ENCODE measurements around the gene DBN1. TPM values are rescaled to one million over a fixed set of nuclear protein-coding genes. Genes with fewer than 3 reads are reported as not detected.

DBN1 gene
- total RNA-seq, 1 donor from 2014 or later, result 269 TPM

DNA sequence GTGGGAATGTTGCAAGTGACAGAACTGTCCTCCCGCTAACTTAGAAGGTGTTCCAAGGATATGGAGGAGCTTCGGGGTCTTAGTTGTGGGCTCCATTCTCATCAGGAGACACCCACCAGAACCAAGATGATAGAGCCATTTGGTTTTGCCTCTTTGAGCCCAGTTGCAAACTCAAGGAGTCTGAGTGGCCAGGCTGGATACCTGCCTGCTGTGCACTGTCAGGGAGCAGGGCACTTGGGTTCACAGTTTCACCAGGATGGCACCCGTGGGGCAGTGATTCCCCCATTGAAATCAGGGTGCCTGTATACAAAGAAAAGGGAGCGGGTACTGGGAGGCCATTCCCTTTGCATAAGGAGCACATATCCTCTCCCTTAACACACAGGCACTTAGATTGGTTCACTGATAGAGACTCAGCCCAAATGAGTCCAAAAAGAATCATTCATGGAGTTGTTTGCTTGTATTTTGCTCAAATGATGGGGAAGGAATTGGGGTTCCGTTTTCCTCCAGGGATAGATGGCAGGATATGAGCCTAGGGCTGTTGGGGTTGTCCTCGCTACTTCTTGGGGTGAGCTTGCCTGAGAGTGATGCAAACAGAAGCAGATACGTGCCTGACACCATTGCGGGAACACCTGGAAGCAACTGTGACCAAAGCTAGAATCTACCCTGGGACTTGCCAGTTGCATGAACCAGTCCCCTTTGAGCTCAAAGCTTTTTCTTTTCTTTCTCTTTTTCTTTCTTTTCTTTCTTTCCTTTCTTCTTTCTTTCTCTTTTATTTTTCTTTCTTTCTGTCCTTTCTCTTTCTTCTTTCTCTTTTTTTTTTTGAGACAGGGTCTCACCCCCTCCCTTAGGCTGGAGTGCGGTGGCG is 28.1 kb downstream of the DBN1 start:
- peaks cover 24% of the 10 kb centered on the region for H3K4me1 Mint-ChIP-seq (ENCODE audit: unreplicated experiment)
- H3K27ac Mint-ChIP-seq, result peak overlapping the region; percentile 84
- H3K27me3 Mint-ChIP-seq, result peaks cover 27% of the 10 kb centered on the region
- TF ChIP-seq, protein P1, sequence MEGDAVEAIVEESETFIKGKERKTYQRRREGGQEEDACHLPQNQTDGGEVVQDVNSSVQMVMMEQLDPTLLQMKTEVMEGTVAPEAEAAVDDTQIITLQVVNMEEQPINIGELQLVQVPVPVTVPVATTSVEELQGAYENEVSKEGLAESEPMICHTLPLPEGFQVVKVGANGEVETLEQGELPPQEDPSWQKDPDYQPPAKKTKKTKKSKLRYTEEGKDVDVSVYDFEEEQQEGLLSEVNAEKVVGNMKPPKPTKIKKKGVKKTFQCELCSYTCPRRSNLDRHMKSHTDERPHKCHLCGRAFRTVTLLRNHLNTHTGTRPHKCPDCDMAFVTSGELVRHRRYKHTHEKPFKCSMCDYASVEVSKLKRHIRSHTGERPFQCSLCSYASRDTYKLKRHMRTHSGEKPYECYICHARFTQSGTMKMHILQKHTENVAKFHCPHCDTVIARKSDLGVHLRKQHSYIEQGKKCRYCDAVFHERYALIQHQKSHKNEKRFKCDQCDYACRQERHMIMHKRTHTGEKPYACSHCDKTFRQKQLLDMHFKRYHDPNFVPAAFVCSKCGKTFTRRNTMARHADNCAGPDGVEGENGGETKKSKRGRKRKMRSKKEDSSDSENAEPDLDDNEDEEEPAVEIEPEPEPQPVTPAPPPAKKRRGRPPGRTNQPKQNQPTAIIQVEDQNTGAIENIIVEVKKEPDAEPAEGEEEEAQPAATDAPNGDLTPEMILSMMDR (conservative IDR thresholded peaks at IDR 0.05), result no peak
- H3K4me3 Mint-ChIP-seq, result peak overlapping the region; percentile 83
- H3K9me3 Mint-ChIP-seq, result no peaks in the 10 kb centered on the region
- no peak for DNase-seq (ENCODE audit: extremely low spot score, unreplicated experiment)
- no peaks in the 10 kb centered on the region for H3K36me3 Mint-ChIP-seq

GRCh38 chr5:177444106-177445051 is 29.1 kb downstream of the DBN1 start:
- no peak for DNase-seq (ENCODE audit: extremely low spot score, unreplicated experiment)
- Mint-ChIP-seq H3K9me3 (no peaks in the 10 kb centered on the region), H3K27me3 (peaks cover 27% of the 10 kb centered on the region), H3K4me1 (ENCODE audit: unreplicated experiment) (peaks cover 24% of the 10 kb centered on the region), H3K4me3 (peak overlapping the region; percentile 83), H3K36me3 (peaks cover 7% of the 10 kb centered on the region), H3K27ac (peak overlapping the region; percentile 84)
- TF ChIP-seq, protein P1 (conservative IDR thresholded peaks at IDR 0.05), result no peak

- TF ChIP-seq, protein P1 (conservative IDR thresholded peaks at IDR 0.05), result no peak
- Mint-ChIP-seq H3K27ac (peak overlapping the region; percentile 39), H3K36me3 (peaks cover 11% of the 10 kb centered on the region), H3K4me1 (ENCODE audit: unreplicated experiment) (peaks cover 19% of the 10 kb centered on the region), H3K9me3 (no peaks in the 10 kb centered on the region), H3K4me3 (no peak overlapping the region), H3K27me3 (peaks cover 22% of the 10 kb centered on the region)
- DNase-seq (ENCODE audit: extremely low spot score, unreplicated experiment), result no peak
Measured at GRCh38 chr5:177443144-177443983, 30.1 kb downstream of the DBN1 start.

- Mint-ChIP-seq H3K4me1 (ENCODE audit: unreplicated experiment) (peaks cover 14% of the 10 kb centered on the region), H3K27me3 (peaks cover 15% of the 10 kb centered on the region), H3K4me3 (no peak overlapping the region), H3K27ac (no peak overlapping the region), H3K36me3 (peaks cover 16% of the 10 kb centered on the region), H3K9me3 (no peaks in the 10 kb centered on the region)
- no peak for DNase-seq (ENCODE audit: extremely low spot score, unreplicated experiment)
- TF ChIP-seq, protein P1 (conservative IDR thresholded peaks at IDR 0.05), result no peak
Measured at GRCh38 chr5:177442066-177442826, 31.2 kb downstream of the DBN1 start.
